Measurements from ENCODE around the gene CIAO1.

Gene CIAO1

DNA sequence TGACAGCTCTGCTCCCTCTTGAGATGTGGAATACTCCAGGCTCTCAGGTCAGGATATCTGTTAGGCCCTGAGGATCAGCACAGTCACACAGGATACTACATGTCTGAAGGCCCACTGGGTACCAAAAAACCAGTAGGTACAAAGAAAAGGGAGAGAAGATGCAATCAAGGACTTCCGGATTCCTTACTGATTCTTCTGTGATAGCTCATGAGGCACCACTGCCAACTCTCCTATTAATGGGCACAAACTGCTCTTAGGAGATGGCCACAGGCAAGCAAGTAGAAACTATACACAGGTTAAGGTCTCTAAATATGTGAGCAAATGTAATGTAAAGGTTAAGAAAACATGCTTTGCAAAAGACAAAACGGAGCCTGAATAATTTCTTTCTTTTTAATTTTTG is 3.7 kb upstream of the CIAO1 start:
- TF ChIP-seq CTCF (IDR thresholded peaks at IDR 0.05; ENCODE audit: control insufficient read depth, insufficient read depth, low read depth, low read length, missing control alignments), result no peak
- DNase-seq (ENCODE audit: low read depth), result no peak
- no peak overlapping the region for H3K4me3 ChIP-seq (ENCODE audit: control insufficient read depth, low read depth, low read length)

GRCh38 chr2:96264086-96264485 is 1.9 kb upstream of the CIAO1 start:
- TF ChIP-seq CTCF (IDR thresholded peaks at IDR 0.05; ENCODE audit: control insufficient read depth, insufficient read depth, low read depth, low read length, missing control alignments), result no peak
- peak overlapping the region; percentile 100 for H3K4me3 ChIP-seq (ENCODE audit: control insufficient read depth, low read depth, low read length)
- no peak for DNase-seq (ENCODE audit: low read depth)

DNA sequence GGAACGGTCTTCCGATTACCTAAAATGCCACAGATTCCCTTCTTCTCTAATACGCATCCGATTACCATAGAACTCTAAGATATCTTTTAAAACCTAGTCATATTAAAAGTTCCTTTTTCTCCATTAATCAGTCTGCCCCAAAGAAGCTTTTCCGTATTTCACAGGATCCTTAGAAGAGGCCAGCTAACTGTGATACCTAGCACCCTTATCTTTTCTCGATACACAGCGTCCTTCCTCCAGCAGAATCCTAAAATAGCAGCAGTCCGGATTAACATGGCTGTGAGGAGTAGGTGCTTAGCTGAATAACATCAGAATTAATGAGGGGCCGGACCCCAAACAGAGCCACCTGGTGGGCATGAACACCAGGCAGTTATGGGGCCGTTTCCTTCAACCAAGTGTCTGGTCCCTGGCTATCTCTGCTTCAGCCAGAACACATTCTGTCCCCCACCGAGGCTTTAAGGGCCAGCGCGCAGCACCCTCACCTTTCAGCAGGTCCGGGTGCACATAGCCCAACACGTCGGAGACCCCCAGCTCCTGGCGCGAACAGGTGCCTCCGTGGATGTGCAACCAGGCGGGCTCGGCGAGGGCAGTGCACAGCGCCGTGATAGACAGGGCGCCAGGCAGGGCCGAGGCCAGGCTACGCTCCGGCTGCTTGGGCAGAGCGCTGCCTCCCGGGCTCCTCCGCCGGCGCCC is 1.2 kb upstream of the CIAO1 start:
- H3K4me3 ChIP-seq (ENCODE audit: control insufficient read depth, low read depth, low read length), result peak overlapping the region; percentile 100
- DNase-seq (ENCODE audit: low read depth), result no peak
- TF ChIP-seq CTCF (IDR thresholded peaks at IDR 0.05; ENCODE audit: control insufficient read depth, insufficient read depth, low read depth, low read length, missing control alignments), result peak; percentile 57

DNA sequence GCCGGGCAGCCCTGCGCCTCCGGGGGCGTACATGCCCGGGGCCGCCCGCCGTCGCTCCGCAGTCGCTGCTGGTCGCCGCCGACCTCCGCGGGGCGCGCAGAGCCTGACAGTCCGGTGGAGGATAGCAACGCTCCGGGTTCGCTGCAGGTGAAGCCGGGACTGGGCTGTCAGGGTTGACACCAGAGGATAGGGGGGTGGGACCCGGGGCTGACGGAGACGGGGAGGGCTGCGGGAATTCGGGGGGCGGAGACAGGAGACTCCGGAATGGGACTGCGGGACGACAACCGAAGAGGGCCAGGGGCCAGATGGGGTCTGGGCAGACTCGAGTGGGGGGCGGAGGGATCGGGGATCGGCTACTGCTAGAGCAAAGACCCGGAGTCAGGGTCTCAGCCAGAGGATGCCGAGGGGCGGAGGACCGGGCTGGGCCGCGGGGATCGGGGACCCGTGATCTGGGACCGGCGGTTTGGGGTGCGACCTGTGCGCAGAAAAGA is 631 bp upstream of the CIAO1 start:
- H3K4me3 ChIP-seq (ENCODE audit: control insufficient read depth, low read depth, low read length), result peak overlapping the region; percentile 100
- DNase-seq (ENCODE audit: low read depth), result no peak
- TF ChIP-seq CTCF (IDR thresholded peaks at IDR 0.05; ENCODE audit: control insufficient read depth, insufficient read depth, low read depth, low read length, missing control alignments), result no peak

- no peak for DNase-seq (ENCODE audit: low read depth)
- H3K4me3 ChIP-seq (ENCODE audit: control insufficient read depth, low read depth, low read length), result peak overlapping the region; percentile 64
- peak; percentile 61 for TF ChIP-seq CTCF (IDR thresholded peaks at IDR 0.05; ENCODE audit: control insufficient read depth, insufficient read depth, low read depth, low read length, missing control alignments)
Measured at GRCh38 chr2:96267159-96267971, 1.3 kb downstream of the CIAO1 start.

DNA sequence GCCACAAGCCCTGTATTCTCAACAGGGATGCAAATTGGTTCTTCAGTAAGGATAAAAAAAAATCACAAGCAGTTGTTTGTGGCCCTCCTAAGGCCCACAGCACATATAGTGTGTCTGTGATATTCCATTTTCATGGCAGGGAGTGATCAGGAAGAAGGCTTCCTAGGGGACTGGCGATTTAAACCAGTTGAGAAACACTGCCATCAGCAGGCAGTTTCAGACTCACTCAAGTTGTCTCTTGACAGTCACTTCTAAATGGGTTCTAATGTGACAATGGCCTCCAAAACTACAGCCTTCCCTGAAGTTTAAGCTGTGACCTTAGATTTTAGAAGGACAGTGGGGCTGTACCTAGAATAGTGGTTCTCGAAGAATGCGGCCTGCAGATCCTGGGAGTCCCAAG is 6.0 kb downstream of the CIAO1 start:
- no peak for DNase-seq (ENCODE audit: low read depth)
- TF ChIP-seq CTCF (IDR thresholded peaks at IDR 0.05; ENCODE audit: control insufficient read depth, insufficient read depth, low read depth, low read length, missing control alignments), result no peak
- H3K4me3 ChIP-seq (ENCODE audit: control insufficient read depth, low read depth, low read length), result no peak overlapping the region

All from AG09309 (cell line).